GM19452 (cell line): ENCODE data around the gene MTCL3.
A peak's percentile ranks its signal among the peaks of the same experiment; 100 is the strongest.

Experiments used
- ATAC-seq: cut with Tn5 transposase; IDR thresholded peaks from one replicate; pipeline ENCODE4 v1.9.1; 2021; ENCODE audit not compliant: unreplicated experiment

Gene MTCL3

GRCh38 chr6:127515794-127516661 lies 3.1 kb downstream of the MTCL3 start:
- ATAC-seq, result peak; percentile 75

GRCh38 chr6:127515234-127515793 lies 3.8 kb downstream of the MTCL3 start:
- peak; percentile 13 for ATAC-seq

- no peak for ATAC-seq
Observed at GRCh38 chr6:127514773-127515227, 4.3 kb downstream of the MTCL3 start.

- ATAC-seq, result no peak
Observed at GRCh38 chr6:127514179-127514772, 4.9 kb downstream of the MTCL3 start.

- ATAC-seq, result no peak
Observed at GRCh38 chr6:127513425-127513824, 5.7 kb downstream of the MTCL3 start.

- no peak for ATAC-seq
Observed at GRCh38 chr6:127510876-127511275, 8.3 kb downstream of the MTCL3 start.

- ATAC-seq, result no peak
Observed at GRCh38 chr6:127506894-127507293, 12.2 kb downstream of the MTCL3 start.

GRCh38 chr6:127503022-127503421 lies 16.1 kb downstream of the MTCL3 start:
- ATAC-seq, result no peak

GRCh38 chr6:127497410-127497809 lies 21.7 kb downstream of the MTCL3 start:
- ATAC-seq, result no peak

- ATAC-seq, result no peak
Observed at GRCh38 chr6:127496471-127496870, 22.7 kb downstream of the MTCL3 start.

GRCh38 chr6:127494240-127494767 lies 24.8 kb downstream of the MTCL3 start:
- ATAC-seq, result no peak

- no peak for ATAC-seq
Observed at GRCh38 chr6:127489248-127489647, 29.9 kb downstream of the MTCL3 start.

- no peak for ATAC-seq
Observed at GRCh38 chr6:127486934-127487333, 32.2 kb downstream of the MTCL3 start.

- peak; percentile 99 for ATAC-seq
Observed at GRCh38 chr6:127484212-127484863, 34.8 kb downstream of the MTCL3 start.

- peak; percentile 24 for ATAC-seq
Observed at GRCh38 chr6:127483399-127484055, 35.6 kb downstream of the MTCL3 start.

- no peak for ATAC-seq
Observed at GRCh38 chr6:127482325-127482724, 36.8 kb downstream of the MTCL3 start.

GRCh38 chr6:127481628-127482027 lies 37.5 kb downstream of the MTCL3 start:
- ATAC-seq, result no peak

GRCh38 chr6:127481111-127481510 lies 38.0 kb downstream of the MTCL3 start:
- ATAC-seq, result no peak

- ATAC-seq, result no peak
Observed at GRCh38 chr6:127477658-127478057, 41.5 kb downstream of the MTCL3 start.

GRCh38 chr6:127475823-127476176 lies 43.3 kb downstream of the MTCL3 start:
- ATAC-seq, result no peak
